ENCODE data around the gene ZNF346.

Gene ZNF346

GRCh38 chr5:177089825-177090641 is 67.5 kb downstream of the ZNF346 start:
- no peak overlapping the region for H3K4me3 ChIP-seq (ENCODE audit: low read depth, low read length)
- DNase-seq (ENCODE audit: low read depth) = no peak
- no peak for TF ChIP-seq CTCF (IDR thresholded peaks at IDR 0.05; ENCODE audit: low read depth, low read length)
- TF ChIP-seq POLR2A (IDR thresholded peaks at IDR 0.05; ENCODE audit: extremely low read depth, insufficient read length) = no peak
- TF ChIP-seq MYC (IDR thresholded peaks at IDR 0.05; ENCODE audit: low read depth, low read length) = no peak
- TF ChIP-seq MAX (IDR thresholded peaks at IDR 0.05; ENCODE audit: low read depth, low read length) = no peak

GRCh38 chr5:177090813-177091212 is 68.3 kb downstream of the ZNF346 start:
- no peak for DNase-seq (ENCODE audit: low read depth)
- H3K4me3 ChIP-seq (ENCODE audit: low read depth, low read length) = no peak overlapping the region
- TF ChIP-seq MYC (IDR thresholded peaks at IDR 0.05; ENCODE audit: low read depth, low read length) = no peak
- no peak for TF ChIP-seq POLR2A (IDR thresholded peaks at IDR 0.05; ENCODE audit: extremely low read depth, insufficient read length)

- DNase-seq (ENCODE audit: low read depth) = no peak
- no peak for TF ChIP-seq MYC (IDR thresholded peaks at IDR 0.05; ENCODE audit: low read depth, low read length)
- TF ChIP-seq POLR2A (IDR thresholded peaks at IDR 0.05; ENCODE audit: extremely low read depth, insufficient read length) = no peak
- TF ChIP-seq MAX (IDR thresholded peaks at IDR 0.05; ENCODE audit: low read depth, low read length) = no peak
- TF ChIP-seq CTCF (IDR thresholded peaks at IDR 0.05; ENCODE audit: low read depth, low read length) = no peak
These were observed 68.7 kb downstream of the ZNF346 start for GRCh38 chr5:177091232-177091631.

GRCh38 chr5:177092178-177093081 is 69.9 kb downstream of the ZNF346 start:
- TF ChIP-seq MYC (IDR thresholded peaks at IDR 0.05; ENCODE audit: low read depth, low read length) = no peak
- no peak for TF ChIP-seq POLR2A (IDR thresholded peaks at IDR 0.05; ENCODE audit: extremely low read depth, insufficient read length)
- TF ChIP-seq CTCF (IDR thresholded peaks at IDR 0.05; ENCODE audit: low read depth, low read length) = no peak
- TF ChIP-seq MAX (IDR thresholded peaks at IDR 0.05; ENCODE audit: low read depth, low read length) = no peak
- DNase-seq (ENCODE audit: low read depth) = no peak
- no peak overlapping the region for H3K4me3 ChIP-seq (ENCODE audit: low read depth, low read length)

More at GRCh38 chr5:177091232-177091631, 68.7 kb downstream of the ZNF346 start:
- H3K4me3 ChIP-seq (ENCODE audit: low read depth, low read length) = no peak overlapping the region

GRCh38 chr5:177093082-177093712 is 70.7 kb downstream of the ZNF346 start:
- DNase-seq (ENCODE audit: low read depth) = no peak
- no peak overlapping the region for H3K4me3 ChIP-seq (ENCODE audit: low read depth, low read length)
- no peak for TF ChIP-seq MAX (IDR thresholded peaks at IDR 0.05; ENCODE audit: low read depth, low read length)

- DNase-seq (ENCODE audit: low read depth) = no peak
- H3K4me3 ChIP-seq (ENCODE audit: low read depth, low read length) = no peak overlapping the region
- no peak for TF ChIP-seq MYC (IDR thresholded peaks at IDR 0.05; ENCODE audit: low read depth, low read length)
- TF ChIP-seq CTCF (IDR thresholded peaks at IDR 0.05; ENCODE audit: low read depth, low read length) = no peak
- no peak for TF ChIP-seq MAX (IDR thresholded peaks at IDR 0.05; ENCODE audit: low read depth, low read length)
- no peak for TF ChIP-seq POLR2A (IDR thresholded peaks at IDR 0.05; ENCODE audit: extremely low read depth, insufficient read length)
These were observed 71.3 kb downstream of the ZNF346 start for GRCh38 chr5:177093803-177094202.
